Activated CD8-positive, alpha-beta memory T cell treated with anti-CD3 and anti-CD28 coated beads, Interleukin-2, amount 10 ng/mL, durations not matched to agents 7 days and 5 days (primary cell): ENCODE measurements around the gene TEX44. TPM values are rescaled to one million over a fixed set of nuclear protein-coding genes. Genes with fewer than 3 reads are reported as not detected.

Experiments
- ATAC-seq: fragments of 150-1000 bp; cut with Tn5 transposase; one replicate; pipeline ENCODE4 v1.10.0; 2021; ENCODE audit warnings: moderate library complexity
- CTCF ChIA-PET: fragments of 350-600 bp; sonication (Branson Sonifier 250); formaldehyde crosslinking; loops from one replicate; lab custom pipeline; 2021; ENCODE audit warnings: antibody characterized with exemption; lab: Charles Lee
- DNase-seq: peaks from one replicate; pipeline ENCODE4 v3.0.0-alpha.2; 2020
- H3K27ac Mint-ChIP-seq: one replicate; pipeline ENCODE4 v1.8.0; 2021; ENCODE audit warnings: mild to moderate bottlenecking, mixed read lengths
- H3K27me3 Mint-ChIP-seq: one replicate; pipeline ENCODE4 v1.8.0; 2021; ENCODE audit warnings: mixed read lengths
- H3K36me3 Mint-ChIP-seq: one replicate; pipeline ENCODE4 v1.8.0; 2021; ENCODE audit warnings: mild to moderate bottlenecking, mixed read lengths
- H3K4me1 Mint-ChIP-seq: one replicate; pipeline ENCODE4 v1.8.0; 2021; ENCODE audit warnings: mixed read lengths
- H3K4me3 Mint-ChIP-seq: one replicate; pipeline ENCODE4 v1.8.0; 2021; ENCODE audit warnings: mild to moderate bottlenecking, moderate library complexity, mixed read lengths
- H3K9me3 Mint-ChIP-seq: one replicate; pipeline ENCODE4 v1.8.0; 2022; ENCODE audit warnings: low read depth, mixed read lengths
- total RNA-seq, 2 experiments: library from RNA; stranded (reverse); gene quantifications; one replicate each; pipeline ENCODE4 v1.2.3, GENCODE V29; 2021

TEX44 gene
- total RNA-seq, 2 experiments from 2014 or later, result not detected

DNA sequence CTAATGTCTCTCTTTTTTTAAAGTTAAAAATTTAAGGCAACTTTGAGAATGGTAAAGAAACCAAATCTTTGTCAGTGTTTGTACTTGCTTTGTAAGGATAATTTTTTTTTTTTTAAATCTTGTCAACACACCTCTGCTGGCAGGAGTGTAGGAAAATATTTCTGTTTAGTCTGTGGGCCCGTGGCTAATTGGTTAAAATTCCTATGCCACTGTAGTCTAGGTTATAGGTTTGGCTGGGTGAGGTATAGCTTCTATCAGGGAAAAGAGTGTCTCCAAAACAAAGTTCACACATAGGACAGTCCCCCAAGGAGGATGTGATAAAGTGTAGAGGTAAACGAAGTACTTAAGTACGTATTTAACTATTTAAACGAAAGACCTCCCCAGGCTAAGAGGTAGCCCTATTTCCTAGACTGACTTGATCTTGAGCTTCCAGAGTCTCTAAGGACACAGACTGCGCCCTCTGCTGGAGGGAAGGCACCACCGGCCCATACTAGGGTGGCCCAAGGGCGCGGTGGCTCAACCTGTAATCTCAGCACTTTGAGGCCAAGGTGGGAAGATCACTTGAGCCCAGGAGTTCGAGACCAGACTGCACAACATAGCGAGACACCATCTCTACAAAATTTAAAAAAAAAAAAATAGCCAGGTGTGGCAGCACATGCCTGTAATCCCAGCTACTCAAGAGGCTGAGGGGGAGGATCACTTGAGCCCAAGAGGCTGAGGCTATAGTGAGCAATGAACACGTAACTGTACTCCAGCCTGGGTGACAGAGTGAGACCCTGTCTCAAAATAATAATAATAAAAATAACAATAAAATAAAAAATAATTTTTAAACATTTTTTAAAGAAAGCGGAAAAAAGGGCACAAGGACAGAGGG lies 8.9 kb downstream of the TEX44 start:
- CTCF ChIA-PET, result interaction anchor here (0.6 to 4.9 kb wide), 43 partner anchors 10 to 1172 kb away, joined by 3 to 100 read pairs (median 5); partner anchors contain the start of genes COPS7B and TEX44
- Mint-ChIP-seq H3K27me3 (peaks cover 5% of the 10 kb centered on the region), H3K27ac (no peak overlapping the region)

GRCh38 chr2:231602859-231603467 lies 10.3 kb downstream of the TEX44 start:
- no peak for ATAC-seq
- H3K27ac Mint-ChIP-seq, result no peak overlapping the region
- peaks cover 7% of the 10 kb centered on the region for H3K4me1 Mint-ChIP-seq
- H3K36me3 Mint-ChIP-seq, result no peaks in the 10 kb centered on the region
- DNase-seq, result no peak
- H3K27me3 Mint-ChIP-seq, result peaks cover 5% of the 10 kb centered on the region
- H3K9me3 Mint-ChIP-seq, result no peaks in the 10 kb centered on the region
- CTCF ChIA-PET, result interaction anchor here (0.9 to 4.9 kb wide), 15 partner anchors 10 to 112 kb away, joined by 3 to 100 read pairs (median 10); partner anchors contain the start of gene TEX44
- H3K4me3 Mint-ChIP-seq, result no peak overlapping the region

More for the DNA sequence above, 8.9 kb downstream of the TEX44 start:
- DNase-seq (peak; percentile 88), ATAC-seq (peak; percentile 58)
- Mint-ChIP-seq H3K4me1 (peaks cover 7% of the 10 kb centered on the region), H3K9me3 (no peaks in the 10 kb centered on the region), H3K4me3 (no peak overlapping the region), H3K36me3 (no peaks in the 10 kb centered on the region)

- no peaks in the 10 kb centered on the region for H3K36me3 Mint-ChIP-seq
- H3K27me3 Mint-ChIP-seq, result peaks cover 5% of the 10 kb centered on the region
- CTCF ChIA-PET, result interaction anchor here (0.9 to 1.9 kb wide), 12 partner anchors 9 to 121 kb away, joined by 3 to 8 read pairs (median 4); partner anchors contain the start of gene NMUR1
- no peak for ATAC-seq
- no peaks in the 10 kb centered on the region for H3K9me3 Mint-ChIP-seq
- peaks cover 7% of the 10 kb centered on the region for H3K4me1 Mint-ChIP-seq
- no peak for DNase-seq
- H3K4me3 Mint-ChIP-seq, result peak overlapping the region; percentile 42
- no peak overlapping the region for H3K27ac Mint-ChIP-seq
Measured at GRCh38 chr2:231604101-231604684, 11.5 kb downstream of the TEX44 start.

DNA sequence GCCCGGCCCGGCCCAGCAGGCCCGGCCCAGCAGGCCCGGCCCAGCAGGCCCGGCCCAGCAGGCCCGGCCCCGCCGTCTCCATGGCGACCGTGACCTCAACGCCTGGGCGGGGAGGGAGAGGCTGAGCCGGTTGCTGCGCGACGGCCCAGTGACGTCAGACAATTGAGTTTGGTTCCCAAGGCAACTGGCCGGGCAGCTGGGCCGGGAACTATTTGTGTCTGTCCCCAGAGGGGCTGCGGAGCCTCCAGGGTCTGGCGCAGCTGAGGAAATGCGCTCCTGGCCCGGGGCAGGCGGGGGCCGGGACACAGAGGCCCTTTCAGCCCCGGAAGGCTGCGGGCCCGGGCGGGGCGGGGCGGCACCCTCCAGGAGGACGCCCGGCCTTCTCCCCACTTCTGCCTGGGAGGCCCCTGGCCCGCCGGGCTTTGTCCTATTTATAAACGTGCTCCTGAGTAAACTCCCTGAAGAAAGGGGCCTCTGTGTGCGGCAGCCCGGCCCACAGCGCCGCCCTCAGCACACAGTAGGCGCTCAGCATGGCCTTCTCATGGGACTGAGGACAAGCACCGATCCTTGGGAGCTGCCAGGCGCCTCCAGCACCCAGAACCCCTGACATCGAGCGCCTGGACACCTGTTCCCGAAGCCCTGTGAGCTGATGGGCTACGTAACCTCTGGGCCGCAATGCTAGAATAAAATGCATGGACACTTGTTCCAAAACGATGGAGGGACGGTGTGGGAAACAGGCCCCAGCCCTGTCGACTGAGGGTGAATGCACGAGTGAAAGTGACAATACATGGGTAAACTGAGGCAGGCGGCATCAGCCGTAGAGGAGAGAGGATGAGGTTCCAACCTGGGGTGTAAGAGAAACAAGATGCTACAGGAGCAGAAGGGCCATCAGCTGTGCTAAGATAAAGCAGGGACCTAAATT lies 12.3 kb downstream of the TEX44 start:
- Mint-ChIP-seq H3K4me3 (peak overlapping the region; percentile 32), H3K27ac (peak overlapping the region; percentile 6)
- CTCF ChIA-PET, result interaction anchor here (0.9 to 2.0 kb wide), 14 partner anchors 8 to 122 kb away, joined by 3 to 8 read pairs (median 4); partner anchors contain the start of genes NMUR1 and PTMA

GRCh38 chr2:231605607-231606091 lies 13.0 kb downstream of the TEX44 start:
- no peak for DNase-seq
- peaks cover 7% of the 10 kb centered on the region for H3K4me1 Mint-ChIP-seq
- peaks cover 5% of the 10 kb centered on the region for H3K27me3 Mint-ChIP-seq
- H3K36me3 Mint-ChIP-seq, result no peaks in the 10 kb centered on the region
- CTCF ChIA-PET, result interaction anchor here (1.1 to 2.0 kb wide), 5 partner anchors 42 to 103 kb away, joined by 3 to 6 read pairs (median 4); partner anchors contain the start of gene PTMA
- peak overlapping the region; percentile 6 for H3K27ac Mint-ChIP-seq
- ATAC-seq, result no peak
- no peaks in the 10 kb centered on the region for H3K9me3 Mint-ChIP-seq
- H3K4me3 Mint-ChIP-seq, result peak overlapping the region; percentile 17

More for the DNA sequence above, 12.3 kb downstream of the TEX44 start:
- peak; percentile 97 for DNase-seq
- ATAC-seq, result peak; percentile 80
- H3K9me3 Mint-ChIP-seq, result no peaks in the 10 kb centered on the region
- H3K36me3 Mint-ChIP-seq, result no peaks in the 10 kb centered on the region
- H3K27me3 Mint-ChIP-seq, result peaks cover 5% of the 10 kb centered on the region
- peaks cover 7% of the 10 kb centered on the region for H3K4me1 Mint-ChIP-seq

DNA sequence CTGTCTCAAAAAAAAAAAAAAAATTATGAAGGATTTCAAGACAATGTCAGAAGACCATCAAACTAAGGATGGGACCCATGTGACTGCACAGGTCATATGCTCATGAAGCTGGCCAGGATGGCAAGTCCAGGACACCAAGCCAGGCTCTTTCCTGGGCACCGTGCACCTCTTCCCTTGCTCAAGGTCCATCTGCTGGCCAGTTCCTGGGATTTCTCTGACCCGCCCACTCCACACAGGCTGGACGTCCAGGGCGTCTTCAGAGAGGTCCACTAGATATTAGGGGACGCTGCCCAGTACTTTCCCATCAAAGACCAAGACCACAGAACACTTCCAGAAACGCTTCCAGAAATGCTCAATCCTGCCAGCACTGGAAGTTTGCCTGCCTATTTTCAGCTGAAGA lies 14.3 kb downstream of the TEX44 start:
- H3K27ac Mint-ChIP-seq, result no peak overlapping the region
- CTCF ChIA-PET, result interaction anchor here (0.7 to 9.3 kb wide), 5 partner anchors 68 to 124 kb away, joined by 4 to 182 read pairs (median 4); partner anchors contain the start of gene PTMA
- H3K4me1 Mint-ChIP-seq, result peaks cover 10% of the 10 kb centered on the region
- DNase-seq (no peak), ATAC-seq (no peak)
- peaks cover 5% of the 10 kb centered on the region for H3K27me3 Mint-ChIP-seq
- no peaks in the 10 kb centered on the region for H3K36me3 Mint-ChIP-seq
- no peak overlapping the region for H3K4me3 Mint-ChIP-seq
- H3K9me3 Mint-ChIP-seq, result no peaks in the 10 kb centered on the region

DNA sequence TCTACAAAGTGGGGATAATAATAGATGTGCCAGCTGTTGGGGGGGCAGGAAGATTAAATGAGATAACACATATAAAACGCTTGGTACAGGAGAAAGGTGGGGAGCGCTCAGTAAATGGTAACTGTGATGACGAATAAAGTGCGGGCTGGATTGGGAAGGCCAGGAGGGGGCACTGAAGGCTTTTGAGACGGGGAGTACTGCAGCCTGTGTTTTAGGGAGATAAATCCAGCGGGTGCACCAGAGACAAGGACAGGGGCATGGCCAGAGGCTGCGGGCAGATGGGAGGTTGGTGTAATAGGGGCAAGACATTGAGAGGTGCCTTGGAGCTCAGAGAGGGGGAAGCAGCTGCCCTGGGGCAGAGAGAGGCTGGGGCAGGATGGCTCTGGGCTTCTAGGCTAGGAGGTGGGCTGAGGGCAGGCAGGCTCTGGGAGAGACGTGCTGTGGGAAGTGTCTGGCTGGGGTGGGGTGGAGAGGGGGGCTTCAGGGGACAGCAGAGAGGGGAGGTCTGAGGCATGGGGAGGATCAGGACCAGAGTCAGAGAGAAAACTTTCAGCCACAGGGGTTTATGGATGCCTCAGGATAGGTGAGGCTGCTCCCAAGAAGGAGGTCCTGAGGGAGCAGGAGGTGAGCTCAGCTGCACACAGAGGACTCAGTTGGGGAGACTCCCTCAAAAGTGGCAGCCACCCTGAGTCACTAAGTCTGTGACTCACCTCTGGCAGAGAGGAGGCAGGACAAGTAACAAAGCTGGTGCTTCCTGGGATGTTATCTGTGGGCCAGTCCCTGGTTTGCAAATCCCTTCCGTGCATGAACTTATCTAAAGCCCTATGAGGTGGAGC lies 18.8 kb downstream of the TEX44 start:
- CTCF ChIA-PET, result interaction anchor here (0.7 to 9.3 kb wide), 21 partner anchors 11 to 830 kb away, joined by 3 to 261 read pairs (median 5); partner anchors contain the start of gene PTMA
- H3K4me3 Mint-ChIP-seq, result no peak overlapping the region
- H3K4me1 Mint-ChIP-seq, result peaks cover 30% of the 10 kb centered on the region
- H3K36me3 Mint-ChIP-seq, result no peaks in the 10 kb centered on the region
- H3K27me3 Mint-ChIP-seq, result no peaks in the 10 kb centered on the region
- H3K27ac Mint-ChIP-seq, result peak overlapping the region; percentile 96
- H3K9me3 Mint-ChIP-seq, result no peaks in the 10 kb centered on the region
- ATAC-seq (peak; percentile 17), DNase-seq (peak; percentile 70)

DNA sequence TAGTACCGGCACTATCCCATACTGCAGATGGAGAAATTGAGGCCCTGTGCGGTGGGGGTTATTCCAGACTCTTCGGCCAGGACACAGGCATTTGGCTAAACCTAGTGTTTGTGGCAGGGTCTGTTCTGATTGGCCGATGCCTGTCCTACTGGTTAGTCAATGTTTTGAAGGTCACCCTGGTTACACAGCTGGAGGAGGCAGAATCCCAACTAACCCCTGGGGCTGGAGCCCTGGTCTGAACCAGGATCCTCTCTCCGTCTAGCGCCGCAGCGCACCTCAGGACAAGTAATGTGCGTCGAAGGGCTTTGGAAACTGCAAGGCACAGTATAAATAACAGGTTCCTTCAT lies 19.4 kb downstream of the TEX44 start:
- no peaks in the 10 kb centered on the region for H3K27me3 Mint-ChIP-seq
- peaks cover 30% of the 10 kb centered on the region for H3K4me1 Mint-ChIP-seq
- CTCF ChIA-PET, result interaction anchor here (0.8 to 9.3 kb wide), 20 partner anchors 11 to 831 kb away, joined by 3 to 261 read pairs (median 6); partner anchors contain the start of gene PTMA
- H3K4me3 Mint-ChIP-seq, result no peak overlapping the region
- DNase-seq, result no peak
- ATAC-seq, result no peak
- H3K9me3 Mint-ChIP-seq, result no peaks in the 10 kb centered on the region
- no peaks in the 10 kb centered on the region for H3K36me3 Mint-ChIP-seq
- H3K27ac Mint-ChIP-seq, result peak overlapping the region; percentile 96

- peak; percentile 73 for ATAC-seq
- Mint-ChIP-seq H3K4me3 (peak overlapping the region; percentile 77), H3K27ac (peak overlapping the region; percentile 96), H3K27me3 (no peaks in the 10 kb centered on the region), H3K9me3 (no peaks in the 10 kb centered on the region), H3K36me3 (no peaks in the 10 kb centered on the region), H3K4me1 (peaks cover 35% of the 10 kb centered on the region)
- DNase-seq, result peak; percentile 97
- CTCF ChIA-PET, result interaction anchor here (0.8 to 9.3 kb wide), 33 partner anchors 8 to 832 kb away, joined by 3 to 261 read pairs (median 5); partner anchors contain the start of genes COPS7B, NCL and PTMA
Measured at GRCh38 chr2:231612456-231613330, 20.0 kb downstream of the TEX44 start.

DNA sequence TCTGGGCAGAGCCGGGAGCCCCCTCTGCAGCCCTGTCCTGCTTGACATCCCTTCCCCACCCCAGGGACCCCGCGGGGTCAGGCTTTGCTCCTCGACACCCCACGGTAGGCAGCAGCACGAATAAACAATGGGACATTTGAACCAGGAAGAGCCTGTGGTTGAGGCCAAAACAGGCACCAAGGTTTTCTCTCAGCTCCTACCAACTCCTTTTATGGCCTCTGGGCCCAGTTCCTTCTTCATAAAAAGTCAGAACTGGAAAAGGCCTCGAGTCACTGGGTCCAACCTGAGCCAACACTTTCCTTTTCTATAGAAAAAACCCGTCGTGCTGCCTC lies 20.6 kb downstream of the TEX44 start:
- ATAC-seq (peak; percentile 1), DNase-seq (no peak)
- peaks cover 35% of the 10 kb centered on the region for H3K4me1 Mint-ChIP-seq
- H3K9me3 Mint-ChIP-seq, result no peaks in the 10 kb centered on the region
- CTCF ChIA-PET, result interaction anchor here (1.0 to 9.3 kb wide), 24 partner anchors 9 to 172 kb away, joined by 3 to 261 read pairs (median 6); partner anchors contain the start of genes COPS7B, NCL and PTMA
- peak overlapping the region; percentile 96 for H3K27ac Mint-ChIP-seq
- no peaks in the 10 kb centered on the region for H3K36me3 Mint-ChIP-seq
- no peaks in the 10 kb centered on the region for H3K27me3 Mint-ChIP-seq
- peak overlapping the region; percentile 77 for H3K4me3 Mint-ChIP-seq
